Measurements from ENCODE around the gene UNC79.

UNC79 gene

DNA sequence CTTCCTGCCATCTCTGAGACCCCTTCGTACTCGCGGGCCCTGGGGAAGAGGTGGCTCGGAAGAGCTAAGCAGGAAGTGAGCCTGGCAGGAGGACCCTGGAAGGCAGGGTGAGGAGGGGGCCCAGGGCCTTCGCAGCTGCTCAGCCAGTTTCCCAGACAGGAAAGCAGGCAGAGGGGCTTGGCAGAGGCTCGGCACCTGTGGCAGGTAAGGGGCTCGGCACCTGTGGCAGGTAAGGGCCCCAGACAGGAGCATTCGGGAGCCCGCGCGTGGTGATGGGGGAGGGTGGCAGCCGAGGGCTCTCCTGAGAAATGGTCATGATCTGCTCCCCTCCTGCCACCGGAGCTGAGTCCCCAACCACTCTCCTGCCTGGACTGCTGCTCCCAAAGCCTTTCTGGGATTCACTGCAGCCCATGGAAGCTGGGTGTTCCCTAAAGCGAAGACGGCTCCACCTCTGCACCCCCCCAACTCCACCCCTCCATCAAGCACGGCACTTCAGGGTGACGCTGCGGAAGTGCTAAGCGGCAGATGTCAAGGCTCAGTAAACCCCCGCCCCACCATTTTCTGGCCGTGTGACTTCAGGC, 294.4 kb downstream of the UNC79 start:
- no peak for DNase-seq (ENCODE audit: extremely low spot score)
- TF ChIP-seq, protein P1, sequence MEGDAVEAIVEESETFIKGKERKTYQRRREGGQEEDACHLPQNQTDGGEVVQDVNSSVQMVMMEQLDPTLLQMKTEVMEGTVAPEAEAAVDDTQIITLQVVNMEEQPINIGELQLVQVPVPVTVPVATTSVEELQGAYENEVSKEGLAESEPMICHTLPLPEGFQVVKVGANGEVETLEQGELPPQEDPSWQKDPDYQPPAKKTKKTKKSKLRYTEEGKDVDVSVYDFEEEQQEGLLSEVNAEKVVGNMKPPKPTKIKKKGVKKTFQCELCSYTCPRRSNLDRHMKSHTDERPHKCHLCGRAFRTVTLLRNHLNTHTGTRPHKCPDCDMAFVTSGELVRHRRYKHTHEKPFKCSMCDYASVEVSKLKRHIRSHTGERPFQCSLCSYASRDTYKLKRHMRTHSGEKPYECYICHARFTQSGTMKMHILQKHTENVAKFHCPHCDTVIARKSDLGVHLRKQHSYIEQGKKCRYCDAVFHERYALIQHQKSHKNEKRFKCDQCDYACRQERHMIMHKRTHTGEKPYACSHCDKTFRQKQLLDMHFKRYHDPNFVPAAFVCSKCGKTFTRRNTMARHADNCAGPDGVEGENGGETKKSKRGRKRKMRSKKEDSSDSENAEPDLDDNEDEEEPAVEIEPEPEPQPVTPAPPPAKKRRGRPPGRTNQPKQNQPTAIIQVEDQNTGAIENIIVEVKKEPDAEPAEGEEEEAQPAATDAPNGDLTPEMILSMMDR (IDR thresholded peaks at IDR 0.05; ENCODE audit: control extremely low read depth, extremely low read depth, low read depth, missing control alignments), result no peak
- POLR2A ChIA-PET, result no interaction called here
- CTCF ChIA-PET, result interaction anchor here (1.0 to 1.4 kb wide), 2 partner anchors 24 to 70 kb away, joined by 3 read pairs; no protein-coding TSS in a partner anchor

GRCh38 chr14:93725993-93726392, 295.3 kb downstream of the UNC79 start:
- no peak for DNase-seq (ENCODE audit: extremely low spot score)

GRCh38 chr14:93727039-93727740, 296.5 kb downstream of the UNC79 start:
- ChIA-PET POLR2A (no interaction called here), CTCF (no interaction called here)
- DNase-seq (ENCODE audit: extremely low spot score), result no peak
- TF ChIP-seq, protein P1 (IDR thresholded peaks at IDR 0.05; ENCODE audit: control extremely low read depth, extremely low read depth, low read depth, missing control alignments), result no peak

More at GRCh38 chr14:93725993-93726392, 295.3 kb downstream of the UNC79 start:
- TF ChIP-seq, protein P1 (IDR thresholded peaks at IDR 0.05; ENCODE audit: control extremely low read depth, extremely low read depth, low read depth, missing control alignments), result no peak
- ChIA-PET CTCF (interaction anchor here (1.4 kb wide), 1 partner anchor 71 kb away, joined by 3 read pairs; no protein-coding TSS in a partner anchor), POLR2A (no interaction called here)

- TF ChIP-seq, protein P1 (IDR thresholded peaks at IDR 0.05; ENCODE audit: control extremely low read depth, extremely low read depth, low read depth, missing control alignments), result no peak
- POLR2A ChIA-PET, result no interaction called here
- CTCF ChIA-PET, result no interaction called here
- DNase-seq (ENCODE audit: extremely low spot score), result no peak
Measured at GRCh38 chr14:93727917-93728650, 297.3 kb downstream of the UNC79 start.

DNA sequence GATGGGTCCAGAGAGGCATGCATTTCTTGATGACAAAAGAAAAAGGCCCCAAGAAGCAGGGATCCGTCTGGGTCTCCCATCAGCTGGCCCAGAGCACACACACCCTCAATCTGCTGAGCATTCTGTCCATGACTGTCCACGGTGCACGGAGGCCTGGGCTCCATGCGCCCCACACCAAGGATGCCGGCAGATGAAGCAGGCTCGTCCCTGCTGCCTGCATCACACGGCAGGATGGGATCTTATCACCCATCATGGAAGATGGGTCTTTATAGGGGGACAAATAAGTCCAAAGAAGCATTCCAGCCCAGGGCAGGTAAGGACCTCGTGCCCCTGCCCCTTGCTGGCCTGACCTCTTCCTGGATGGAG, 297.9 kb downstream of the UNC79 start:
- TF ChIP-seq, protein P1 (IDR thresholded peaks at IDR 0.05; ENCODE audit: control extremely low read depth, extremely low read depth, low read depth, missing control alignments), result no peak
- CTCF ChIA-PET, result no interaction called here
- POLR2A ChIA-PET, result no interaction called here
- DNase-seq (ENCODE audit: extremely low spot score), result no peak

DNA sequence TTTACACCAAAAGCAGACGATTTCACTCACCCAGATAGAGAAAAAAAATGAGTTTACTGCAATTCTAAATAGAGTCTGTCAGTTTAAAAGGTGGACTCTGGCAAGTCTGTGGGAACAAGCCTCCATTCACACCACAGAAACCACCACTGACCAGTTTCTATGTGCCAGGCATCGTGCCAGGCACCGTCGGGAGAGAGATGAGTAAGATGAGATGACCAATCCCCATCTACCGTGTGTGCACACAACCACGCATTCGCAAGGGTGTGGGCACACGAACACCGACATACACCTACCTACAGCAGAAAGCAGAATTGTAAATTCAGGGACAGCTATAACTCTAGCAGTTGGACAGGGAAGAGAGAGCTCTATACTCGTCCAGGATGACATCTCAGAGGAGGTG, 299.3 kb downstream of the UNC79 start:
- TF ChIP-seq, protein P1 (IDR thresholded peaks at IDR 0.05; ENCODE audit: control extremely low read depth, extremely low read depth, low read depth, missing control alignments), result no peak
- no peak for DNase-seq (ENCODE audit: extremely low spot score)
- POLR2A ChIA-PET, result no interaction called here
- CTCF ChIA-PET, result interaction anchor here (1.1 kb wide), 1 partner anchor 142 kb away, joined by 3 read pairs; no protein-coding TSS in a partner anchor

Measured in GM10248 (cell line).